HUES6 (cell line): ENCODE results near the gene SLC12A7.

Experiments
- H3K27ac ChIP-seq: 2 replicates; pipeline ENCODE4 v1.7.0; 2013; ENCODE audit warnings: low read depth, mild to moderate bottlenecking, low read length, inconsistent platforms
- H3K27me3 ChIP-seq: 2 replicates; pipeline ENCODE4 v1.6.1; 2013; ENCODE audit warnings: low read length; ENCODE audit not compliant: control insufficient read depth, insufficient read depth
- H3K36me3 ChIP-seq: 2 replicates; pipeline ENCODE4 v1.6.1; 2013; ENCODE audit warnings: low read length; ENCODE audit not compliant: control insufficient read depth, insufficient read depth
- H3K4me1 ChIP-seq: 2 replicates; pipeline ENCODE4 v1.6.1; 2013; ENCODE audit warnings: low read length; ENCODE audit not compliant: control insufficient read depth, insufficient read depth
- H3K4me3 ChIP-seq: 2 replicates; pipeline ENCODE4 v1.5.1; 2013; ENCODE audit warnings: low read depth, low read length
- H3K9ac ChIP-seq: one replicate; pipeline ENCODE4 v1.6.1; 2013; ENCODE audit warnings: mild to moderate bottlenecking, low read length
- H3K9me3 ChIP-seq: 2 replicates; pipeline ENCODE4 v1.6.1; 2013; ENCODE audit warnings: low read depth, low read length; ENCODE audit not compliant: control insufficient read depth, insufficient read depth

SLC12A7 gene

DNA sequence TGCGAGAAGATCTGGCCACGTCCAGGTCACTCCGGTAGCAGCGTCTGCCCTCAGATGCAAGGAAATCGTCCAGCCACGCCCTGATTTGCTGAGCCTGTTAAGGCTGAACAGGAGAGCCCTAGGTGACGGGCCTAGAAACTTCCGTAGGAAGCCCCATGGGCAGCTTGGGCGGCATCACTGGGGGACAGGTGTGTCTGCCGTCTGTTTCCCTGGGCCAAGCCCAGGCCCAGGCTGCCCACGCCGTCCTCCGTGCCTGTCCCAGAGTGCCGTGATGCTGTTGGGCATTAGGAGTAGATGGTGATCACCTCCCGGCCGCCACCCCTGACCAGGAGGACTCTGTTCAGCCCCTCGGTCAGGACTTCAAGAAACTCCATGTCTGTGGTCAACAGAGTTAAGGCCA is 59.8 kb downstream of the SLC12A7 start:
- Histone ChIP-seq H3K4me3 (no peak overlapping the region), H3K36me3 (peaks cover 44% of the 10 kb centered on the region), H3K9me3 (no peaks in the 10 kb centered on the region; the same call in 1 of the 2 replicates), H3K27ac (no peak overlapping the region), H3K9ac (no peak overlapping the region), H3K27me3 (no peaks in the 10 kb centered on the region), H3K4me1 (no peaks in the 10 kb centered on the region)

DNA sequence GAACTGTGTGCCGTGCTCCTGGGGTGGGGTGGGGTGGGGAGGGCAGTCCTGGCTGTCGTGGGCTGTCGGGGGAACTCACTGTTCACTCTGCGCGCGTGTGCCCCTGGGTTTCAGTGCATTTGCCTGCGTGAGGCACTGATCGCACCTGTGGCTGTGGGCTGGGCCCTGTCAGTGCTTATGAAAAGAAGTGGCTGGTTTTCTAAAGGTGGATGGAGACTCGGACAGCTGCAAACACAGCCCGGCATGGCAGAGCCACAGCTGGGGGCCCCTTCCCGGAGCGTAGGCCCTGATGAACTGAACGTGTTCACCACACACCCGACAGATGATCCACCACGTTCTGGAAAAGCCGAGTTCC is 60.5 kb downstream of the SLC12A7 start:
- Histone ChIP-seq H3K9me3 (peaks cover 4% of the 10 kb centered on the region; the same call in 1 of the 2 replicates), H3K9ac (no peak overlapping the region), H3K36me3 (peaks cover 39% of the 10 kb centered on the region), H3K27ac (no peak overlapping the region), H3K27me3 (no peaks in the 10 kb centered on the region), H3K4me1 (no peaks in the 10 kb centered on the region), H3K4me3 (no peak overlapping the region)

DNA sequence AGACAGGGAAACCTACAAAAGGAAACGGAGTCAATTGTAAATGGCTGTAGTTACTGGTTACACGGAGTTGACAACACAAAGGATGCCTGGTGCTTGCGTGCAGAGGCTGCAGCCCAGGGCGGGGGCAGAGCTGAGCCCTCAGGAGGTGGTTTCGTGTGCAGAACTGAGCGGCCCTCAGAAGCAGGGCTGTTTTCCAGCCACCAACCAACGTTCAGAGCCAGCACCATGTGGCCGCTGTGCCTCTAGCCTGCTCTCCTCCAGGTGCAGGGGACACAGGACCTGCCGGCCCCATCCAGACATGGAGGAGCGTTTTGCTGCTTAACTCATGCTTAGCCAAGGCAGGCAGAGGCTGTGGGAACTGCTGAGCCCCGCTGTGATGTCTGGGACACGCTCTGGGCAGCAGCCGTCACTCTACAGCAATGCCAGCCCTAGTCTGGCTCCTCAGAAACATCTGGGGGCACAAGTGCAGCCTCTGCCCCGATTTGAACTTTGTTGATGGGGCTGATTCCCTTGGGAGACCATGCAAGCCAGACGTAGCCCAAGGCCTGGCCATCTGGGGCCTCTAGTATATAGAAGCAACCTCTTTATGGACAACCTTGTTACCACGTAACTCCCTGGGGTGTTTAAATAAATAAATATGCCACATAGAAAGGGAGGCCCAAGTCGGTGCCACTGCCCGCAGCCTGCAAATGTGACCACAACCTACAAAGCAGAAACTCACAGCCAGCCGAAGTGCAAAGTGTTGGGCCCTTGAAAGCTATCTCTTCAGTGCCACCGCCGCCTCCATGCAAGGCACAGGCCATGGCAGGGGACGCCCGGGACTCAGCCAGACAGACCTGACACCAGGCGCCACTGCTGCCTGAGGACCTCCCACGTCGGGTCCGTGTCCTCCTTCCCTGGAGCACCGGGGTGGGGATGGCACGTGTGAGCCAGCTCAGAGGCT is 61.2 kb downstream of the SLC12A7 start:
- H3K9ac ChIP-seq: no peak overlapping the region
- peaks cover 33% of the 10 kb centered on the region for H3K36me3 ChIP-seq
- H3K27me3 ChIP-seq: no peaks in the 10 kb centered on the region
- H3K9me3 ChIP-seq: peaks cover 9% of the 10 kb centered on the region; the same call in 1 of the 2 replicates
- no peak overlapping the region for H3K27ac ChIP-seq
- no peaks in the 10 kb centered on the region for H3K4me1 ChIP-seq
- H3K4me3 ChIP-seq: no peak overlapping the region

DNA sequence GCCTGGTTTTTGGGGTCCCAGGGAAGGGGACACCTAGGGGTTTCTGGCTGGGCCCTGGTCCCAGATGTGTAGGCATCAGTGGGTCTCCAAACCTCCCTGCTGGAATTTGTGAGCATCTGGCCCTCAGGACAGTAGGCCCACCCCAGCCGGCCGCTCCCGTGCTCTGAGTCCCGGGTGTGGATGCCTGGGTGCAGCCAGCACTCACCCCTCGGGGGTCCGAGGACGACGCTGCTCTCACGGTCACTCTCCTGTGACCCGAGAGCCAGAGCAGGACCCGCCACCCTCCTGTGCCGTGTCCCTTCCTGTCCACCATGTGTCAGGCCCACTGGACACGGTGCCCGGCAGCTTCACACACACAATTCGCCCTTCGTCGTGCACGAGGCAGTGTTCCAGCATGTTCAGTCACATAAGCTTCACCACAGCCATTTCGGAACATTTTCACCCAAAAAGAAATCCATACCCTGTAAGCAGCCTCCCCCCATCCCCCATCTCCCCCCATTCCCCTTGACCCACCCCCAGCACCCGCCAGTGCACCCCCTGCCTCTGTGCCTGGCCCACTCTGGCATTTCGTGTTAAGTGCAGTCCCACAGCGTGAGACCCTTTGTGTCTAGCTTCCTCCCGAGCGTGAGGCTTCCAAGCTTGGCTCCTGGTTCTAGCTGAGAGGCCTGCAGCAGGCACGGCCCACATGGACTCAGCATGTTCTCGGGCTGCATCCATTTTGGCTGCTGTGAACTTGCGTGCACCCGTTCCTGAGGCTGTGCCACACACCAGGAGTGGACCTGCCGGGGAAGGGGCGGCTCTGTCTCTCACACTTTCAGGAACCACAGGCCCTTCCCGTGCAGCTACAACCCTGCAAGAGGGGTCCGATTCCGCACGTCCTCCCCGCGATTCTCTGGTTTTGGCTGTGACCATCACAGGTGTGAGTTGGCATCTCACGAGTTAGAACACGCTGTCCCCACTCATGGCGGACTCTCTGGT is 62.7 kb downstream of the SLC12A7 start:
- Histone ChIP-seq H3K27ac (no peak overlapping the region), H3K36me3 (peaks cover 23% of the 10 kb centered on the region), H3K9ac (no peak overlapping the region), H3K9me3 (peaks cover 21% of the 10 kb centered on the region; the same call in 1 of the 2 replicates), H3K4me3 (no peak overlapping the region), H3K4me1 (no peaks in the 10 kb centered on the region), H3K27me3 (no peaks in the 10 kb centered on the region)

DNA sequence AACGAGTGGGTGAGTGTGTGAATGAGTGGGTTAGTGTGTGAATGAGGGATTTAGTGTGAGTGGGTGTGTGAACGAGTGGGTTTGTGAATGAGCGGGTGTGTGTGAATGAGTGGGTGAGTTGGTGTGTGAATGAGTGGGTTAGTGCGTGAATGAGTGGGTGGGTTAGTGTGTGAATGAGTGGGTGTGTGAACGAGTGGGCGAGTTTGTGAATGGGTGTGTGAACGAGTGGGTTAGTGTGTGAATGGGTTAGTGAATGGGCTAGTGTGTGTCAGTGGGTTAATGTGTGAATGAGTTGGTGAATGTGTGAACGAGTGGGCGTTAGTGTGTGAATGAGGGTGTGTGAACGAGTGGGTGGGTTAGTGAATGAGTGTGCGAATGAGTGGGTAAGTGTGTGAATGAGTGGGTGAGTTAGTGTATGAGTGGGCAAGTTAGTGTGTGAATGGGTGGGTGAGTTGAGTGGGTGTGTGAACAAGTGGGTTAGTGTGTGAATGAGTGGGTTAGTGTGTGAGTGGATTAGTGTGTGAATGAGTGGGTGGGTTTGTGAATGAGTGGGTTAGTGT is 63.6 kb downstream of the SLC12A7 start:
- Histone ChIP-seq H3K9ac (no peak overlapping the region), H3K27ac (no peak overlapping the region), H3K9me3 (peaks cover 21% of the 10 kb centered on the region; the same call in 1 of the 2 replicates), H3K4me3 (no peak overlapping the region), H3K27me3 (no peaks in the 10 kb centered on the region), H3K36me3 (peaks cover 18% of the 10 kb centered on the region), H3K4me1 (no peaks in the 10 kb centered on the region)

DNA sequence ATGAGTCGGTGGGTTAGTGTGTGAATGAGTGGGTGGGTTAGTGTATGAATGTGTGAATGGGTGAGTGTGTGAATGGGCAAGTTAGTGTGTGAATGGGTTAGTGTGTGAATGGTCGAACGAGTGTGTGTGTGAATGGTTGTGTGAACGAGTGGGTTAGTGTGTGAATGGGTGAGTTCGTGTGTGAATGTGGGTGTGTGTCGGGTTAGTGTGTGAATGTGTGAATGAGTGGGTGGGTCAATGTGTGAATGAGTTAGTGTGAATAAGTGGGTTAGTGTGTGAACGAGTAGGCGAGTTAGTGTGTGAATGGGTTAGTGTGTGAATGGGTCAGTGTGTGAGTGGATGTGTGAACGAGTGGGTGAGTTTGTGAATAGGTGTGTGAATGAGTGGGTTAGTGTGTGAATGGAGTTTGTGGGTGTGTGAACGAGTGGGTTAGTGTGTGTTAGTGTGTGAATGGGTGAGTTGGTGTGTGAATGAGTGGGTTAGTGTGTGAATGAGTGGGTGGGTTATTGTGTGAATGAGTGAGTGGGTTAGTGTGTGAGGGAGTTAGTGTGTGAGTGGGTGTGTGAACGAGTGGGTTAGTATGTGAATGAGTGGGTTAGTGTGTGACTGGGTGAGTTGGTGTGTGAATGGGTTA is 64.4 kb downstream of the SLC12A7 start:
- H3K9ac ChIP-seq: no peak overlapping the region
- H3K36me3 ChIP-seq: peaks cover 12% of the 10 kb centered on the region
- H3K27me3 ChIP-seq: no peaks in the 10 kb centered on the region
- peaks cover 28% of the 10 kb centered on the region for H3K9me3 ChIP-seq
- H3K4me3 ChIP-seq: no peak overlapping the region
- no peaks in the 10 kb centered on the region for H3K4me1 ChIP-seq
- H3K27ac ChIP-seq: no peak overlapping the region

DNA sequence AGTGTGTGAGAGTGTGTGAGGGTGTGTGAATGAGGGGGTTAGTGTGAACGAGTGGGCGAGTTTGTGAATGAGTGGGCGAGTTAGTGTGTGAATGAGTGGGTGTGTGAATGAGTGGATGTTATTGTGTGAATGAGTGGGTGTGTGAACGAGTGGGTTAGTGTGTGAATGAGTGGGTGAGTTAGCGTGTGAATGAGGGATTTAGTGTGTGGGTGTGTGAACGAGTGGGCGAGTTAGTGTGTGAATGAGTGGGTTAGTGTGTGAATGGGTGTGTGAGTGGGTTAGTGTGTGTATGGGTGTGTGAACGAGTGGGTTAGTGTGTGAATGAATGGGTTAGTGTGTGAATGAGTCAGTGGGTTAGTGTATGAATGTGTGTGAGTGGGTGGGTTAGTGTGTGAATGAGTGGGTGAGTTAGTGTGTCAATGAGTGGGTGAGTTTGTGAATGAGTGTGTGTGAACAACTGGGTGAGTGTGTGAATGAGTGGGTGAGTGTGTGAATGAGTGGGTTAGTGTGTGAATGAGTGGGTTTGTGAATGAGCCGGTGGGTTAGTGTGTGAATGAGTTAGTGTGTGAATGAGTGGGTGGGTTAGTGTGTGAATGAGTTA is 65.8 kb downstream of the SLC12A7 start:
- no peaks in the 10 kb centered on the region for H3K4me1 ChIP-seq
- no peaks in the 10 kb centered on the region for H3K36me3 ChIP-seq
- H3K27ac ChIP-seq: no peak overlapping the region
- no peak overlapping the region for H3K9ac ChIP-seq
- H3K9me3 ChIP-seq: peaks cover 41% of the 10 kb centered on the region
- H3K4me3 ChIP-seq: no peak overlapping the region
- H3K27me3 ChIP-seq: no peaks in the 10 kb centered on the region

DNA sequence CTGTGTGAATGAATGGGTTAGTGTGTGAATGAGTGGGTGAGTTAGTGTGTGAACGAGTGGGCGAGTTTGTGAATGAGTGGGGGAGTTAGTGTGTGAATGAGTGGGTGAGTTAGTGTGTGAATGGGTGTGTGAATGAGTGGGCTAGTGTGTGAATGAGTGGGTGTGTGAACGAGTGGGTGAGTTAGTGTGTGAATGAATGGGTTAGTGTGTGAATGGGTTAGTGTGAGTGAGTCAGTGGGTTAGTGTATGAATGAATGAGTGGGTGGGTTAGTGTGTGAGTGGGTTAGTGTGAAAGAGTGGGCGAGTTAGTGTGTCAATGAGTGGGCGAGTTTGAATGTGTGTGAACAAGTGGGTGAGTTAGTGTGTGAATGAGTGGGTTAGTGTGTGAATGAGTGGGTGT is 67.7 kb downstream of the SLC12A7 start:
- peaks cover 54% of the 10 kb centered on the region for H3K9me3 ChIP-seq
- no peaks in the 10 kb centered on the region for H3K27me3 ChIP-seq
- H3K9ac ChIP-seq: no peak overlapping the region

DNA sequence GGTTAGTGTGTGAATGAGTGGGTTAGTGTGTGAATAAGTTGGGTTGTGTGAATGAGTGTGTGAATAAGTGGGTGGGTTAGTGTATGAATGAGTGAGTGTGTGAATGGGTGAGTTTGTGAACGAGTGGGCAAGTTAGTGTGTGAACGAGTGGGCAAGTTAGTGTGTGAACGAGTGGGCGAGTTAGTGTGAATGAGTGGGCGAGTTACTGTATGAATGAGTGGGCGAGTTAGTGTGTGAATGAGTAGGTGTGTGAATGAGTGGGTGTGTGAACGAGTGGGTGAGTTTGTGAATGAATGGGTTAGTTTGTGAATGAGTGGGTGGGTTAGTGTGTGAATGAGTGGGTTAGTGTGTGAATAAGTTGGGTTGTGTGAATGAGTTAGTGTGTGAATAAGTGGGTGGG is 68.5 kb downstream of the SLC12A7 start:
- Histone ChIP-seq H3K9ac (no peak overlapping the region), H3K9me3 (peaks cover 54% of the 10 kb centered on the region), H3K4me1 (no peaks in the 10 kb centered on the region), H3K27ac (no peak overlapping the region), H3K36me3 (no peaks in the 10 kb centered on the region), H3K4me3 (no peak overlapping the region), H3K27me3 (no peaks in the 10 kb centered on the region)

More for the DNA sequence above, 67.7 kb downstream of the SLC12A7 start:
- H3K4me1 ChIP-seq: no peaks in the 10 kb centered on the region
- H3K27ac ChIP-seq: no peak overlapping the region
- H3K36me3 ChIP-seq: no peaks in the 10 kb centered on the region
- no peak overlapping the region for H3K4me3 ChIP-seq

DNA sequence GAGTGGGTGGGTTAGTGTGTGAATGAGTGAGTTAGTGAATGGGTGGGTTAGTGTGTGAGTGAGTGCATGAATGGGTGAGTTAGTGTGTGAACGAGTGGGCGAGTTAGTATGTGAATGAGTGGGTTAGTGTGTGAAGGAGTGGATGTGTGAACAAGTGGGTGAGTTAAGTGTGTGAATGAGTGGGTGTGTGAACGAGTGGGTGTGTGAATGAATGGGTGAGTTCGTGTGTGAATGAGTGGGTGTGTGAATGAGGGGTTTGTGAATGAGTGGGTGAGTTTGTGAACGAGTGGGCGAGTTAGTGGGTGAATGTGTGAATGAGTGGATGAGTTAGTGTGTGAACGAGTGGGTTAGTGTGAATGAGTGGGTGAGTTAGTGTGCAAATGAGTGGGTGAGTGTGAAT is 69.2 kb downstream of the SLC12A7 start:
- H3K9me3 ChIP-seq: peaks cover 54% of the 10 kb centered on the region

More for the DNA sequence above, 69.2 kb downstream of the SLC12A7 start:
- no peaks in the 10 kb centered on the region for H3K36me3 ChIP-seq
- H3K9ac ChIP-seq: no peak overlapping the region
- H3K27me3 ChIP-seq: no peaks in the 10 kb centered on the region
- H3K27ac ChIP-seq: no peak overlapping the region
- no peaks in the 10 kb centered on the region for H3K4me1 ChIP-seq
- no peak overlapping the region for H3K4me3 ChIP-seq
